Measurements from ENCODE around the gene CETN3. TPM values are rescaled to one million over a fixed set of nuclear protein-coding genes. Genes with fewer than 3 reads are reported as not detected.

Gene CETN3
- total and polyA plus RNA-seq, 2 of the 8 experiments (the other 6 are each of a cell fraction or from before 2014, with no cell fraction given): 4.8 to 43.8 TPM

- POLR2A ChIA-PET (ENCODE audit: partially characterized antibody): interaction anchor here (1.0 kb wide), 1 partner anchor 19 kb away, joined by 4 read pairs; the partner anchor contains the start of gene CETN3
- TF ChIP-seq POU5F1 (IDR thresholded peaks at IDR 0.05; ENCODE audit: low read depth, low read length) (no peak), FOSL1 (IDR thresholded peaks at IDR 0.05; ENCODE audit: insufficient read depth, low read depth, low read length) (no peak), RFX5 (IDR thresholded peaks at IDR 0.05; ENCODE audit: borderline replicate concordance, low read depth, low read length) (no peak), SRF (IDR thresholded peaks at IDR 0.05; ENCODE audit: low read depth, low read length) (no peak), ZNF274 (IDR thresholded peaks at IDR 0.05; ENCODE audit: borderline replicate concordance, extremely low read depth, low read length) (no peak), BRCA1 (IDR thresholded peaks at IDR 0.05; ENCODE audit: low read depth, low read length) (no peak), NRF1 (IDR thresholded peaks at IDR 0.05; ENCODE audit: low read depth, low read length) (no peak), CBX8 (IDR thresholded peaks at IDR 0.05; ENCODE audit: borderline replicate concordance, low read depth, low read length) (no peak), JUN (IDR thresholded peaks at IDR 0.05; ENCODE audit: low read depth, low read length) (no peak), BCL11A (IDR thresholded peaks at IDR 0.05; ENCODE audit: low read depth in 2 of 2, low read length in 2 of 2) (no peak), EP300 (IDR thresholded peaks at IDR 0.05; ENCODE audit: borderline replicate concordance in 1 of 2, low read depth in 2 of 2, low read length in 2 of 2) (no peak), SP1 (IDR thresholded peaks at IDR 0.05; ENCODE audit: low read depth, low read length) (no peak), SUZ12 (IDR thresholded peaks at IDR 0.05; ENCODE audit: low read length) (no peak), HDAC2 (IDR thresholded peaks at IDR 0.05; ENCODE audit: borderline replicate concordance in 1 of 2, low read depth in 2 of 2, low read length in 2 of 2) (no peak)
- CTCF ChIA-PET (ENCODE audit: partially characterized antibody): interaction anchor here (0.9 to 2.0 kb wide), 5 partner anchors 9 to 218 kb away, joined by 3 to 10 read pairs (median 3); partner anchors contain the start of gene LYSMD3
- no peak overlapping the region for H2BK120ac ChIP-seq (replicated peaks; ENCODE audit: low read depth, low read length)
- no peak overlapping the region for H2AFZ ChIP-seq (ENCODE audit: low read length)
- no peak overlapping the region for H4K5ac ChIP-seq (ENCODE audit: insufficient read length, low read depth, low read length)
- H4K91ac ChIP-seq (replicated peaks; ENCODE audit: insufficient read length, low read length): no peak overlapping the region
- H3K4ac ChIP-seq (replicated peaks; ENCODE audit: insufficient read length, low read depth, low read length): no peak overlapping the region
- H3K27me3 ChIP-seq (replicated peaks in 1 of 4; ENCODE audit: control insufficient read depth in 3 of 4, extremely low read depth in 1 of 4, insufficient read depth in 3 of 4, low read length in 3 of 4): no peaks in the 10 kb centered on the region
- no peaks in the 10 kb centered on the region for H3K79me1 ChIP-seq (ENCODE audit: low read depth, low read length)
- H3K36me3 ChIP-seq (ENCODE audit: control insufficient read depth in 2 of 4, insufficient read depth in 4 of 4, low read length in 3 of 4): peaks cover 0 to 13% (median 0%) of the 10 kb centered on the region in 4 experiments; a peak in 1 of 8 replicates
- H2BK12ac ChIP-seq (ENCODE audit: low read depth, low read length): no peak overlapping the region
- no peak overlapping the region for H3K56ac ChIP-seq (replicated peaks; ENCODE audit: insufficient read length, low read depth, low read length)
- H3K27ac ChIP-seq (ENCODE audit: low read depth, low read length): no peak overlapping the region
- no peaks in the 10 kb centered on the region for H3K4me1 ChIP-seq (replicated peaks in 1 of 4; ENCODE audit: control insufficient read depth in 3 of 4, insufficient read depth in 4 of 4, low read length in 3 of 4)
- 0 out of 4 replicates have a peak overlapping the region, but pooled peaks of 1 of the 2 experiments have one; percentile 6 for H3K4me2 ChIP-seq (ENCODE audit: insufficient read depth in 1 of 2, low read depth in 2 of 2, low read length in 2 of 2)
- H2BK5ac ChIP-seq (ENCODE audit: low read depth, low read length): no peak overlapping the region
- no peak overlapping the region for H3K4me3 ChIP-seq (ENCODE audit: extremely low read depth in 1 of 4, insufficient read depth in 2 of 4, low read depth in 3 of 4, low read length in 4 of 4)
- no peaks in the 10 kb centered on the region for H3K9me3 ChIP-seq (ENCODE audit: insufficient read depth in 2 of 2, low read depth in 1 of 2, low read length in 1 of 2)
- no peak overlapping the region for H2BK20ac ChIP-seq (ENCODE audit: low read length)
- 82% methylated on average over 3 of the region's 3 CpGs; no CpG with 5 or more reads in 1 of the 2 experiments for WGBS, 2 experiments (ENCODE audit: extremely low coverage in 1 of 2, insufficient coverage in 1 of 2, insufficient read length in 1 of 2, insufficient replicate concordance in 2 of 2, low coverage in 1 of 2, low lambda C conversion rate in 2 of 2, missing lambda C conversion rate in 1 of 2)
- no peak overlapping the region for H3K14ac ChIP-seq (ENCODE audit: insufficient read length)
- H3K23ac ChIP-seq (ENCODE audit: insufficient read length): no peak overlapping the region
- no peaks in the 10 kb centered on the region for H3K79me2 ChIP-seq (ENCODE audit: control insufficient read depth in 1 of 2, insufficient read depth in 2 of 2, low read length in 2 of 2)
- no peak for FAIRE-seq
- H3K9ac ChIP-seq (replicated peaks in 1 of 4; ENCODE audit: extremely low read depth in 1 of 4, low read depth in 3 of 4, low read length in 3 of 4): no peak overlapping the region
- H3K18ac ChIP-seq (ENCODE audit: extremely low read depth, low read length): no peak overlapping the region
- no peak overlapping the region for H2AK5ac ChIP-seq (ENCODE audit: low read depth, low read length)
- H4K8ac ChIP-seq (ENCODE audit: extremely low read depth, insufficient read depth, low read length): no peak overlapping the region
- H2BK15ac ChIP-seq (ENCODE audit: low read length): no peak overlapping the region
- no peaks in the 10 kb centered on the region for H4K20me1 ChIP-seq (replicated peaks in 1 of 2; ENCODE audit: control insufficient read depth in 1 of 2, insufficient read depth in 2 of 2, low read length in 2 of 2)
- H3K23me2 ChIP-seq (ENCODE audit: low read depth, low read length): no peaks in the 10 kb centered on the region
- DNase-seq (ENCODE audit: low read depth in 1 of 2, low spot score in 2 of 2): no peak
Observed at GRCh38 chr5:90390928-90391327, 18.6 kb downstream of the CETN3 start.

Measured in H1 (cell line).